ENCODE measurements around the gene NKX3-2.

DNA sequence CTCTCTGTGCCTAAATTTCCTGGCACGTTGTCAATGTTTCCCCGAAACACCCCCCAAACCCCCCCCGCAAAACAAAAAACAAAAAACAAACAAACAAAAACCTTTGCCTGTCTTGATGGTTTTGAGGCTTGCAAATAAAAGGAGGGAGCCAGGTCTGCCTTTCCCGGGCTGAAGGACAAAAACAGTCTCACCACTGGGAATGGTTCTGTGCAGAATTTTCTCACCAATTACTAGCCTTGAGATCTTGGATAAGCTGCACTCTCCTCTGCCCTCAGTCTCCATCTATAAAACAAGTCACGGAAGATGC, 15.5 kb downstream of the NKX3-2 start:
- TF ChIP-seq POLR2AphosphoS5 (IDR thresholded peaks at IDR 0.05; ENCODE audit: borderline replicate concordance, low read depth, low read length) (no peak), EZH2 (IDR thresholded peaks at IDR 0.05) (no peak)
